Immature natural killer cell (primary cell): ENCODE measurements around the gene NR2E3. TPM values are rescaled to one million over a fixed set of nuclear protein-coding genes. Genes with fewer than 3 reads are reported as not detected.

ENCODE experiments used
- DNase-seq, 3 donors: peaks; one replicate each; pipeline ENCODE4 v3.0.0; 2022; ENCODE audit warnings: mixed read lengths in 1 of 3
- H3K27ac Mint-ChIP-seq, 6 donors: one replicate each; pipeline ENCODE4 v1.8.0; 2020; ENCODE audit warnings: mixed read lengths in 6 of 6, mild to moderate bottlenecking in 5 of 6, inconsistent platforms in 4 of 6, moderate library complexity in 3 of 6
- H3K27me3 Mint-ChIP-seq, 3 donors: one replicate each; pipeline ENCODE4 v1.8.0; 2020 to 2021; ENCODE audit warnings: low read depth in 3 of 3, mild to moderate bottlenecking in 3 of 3, mixed read lengths in 3 of 3, moderate library complexity in 3 of 3, inconsistent platforms in 1 of 3
- H3K36me3 Mint-ChIP-seq, 3 donors: one replicate each; pipeline ENCODE4 v1.8.0; 2020; ENCODE audit warnings: mixed read lengths in 3 of 3, inconsistent platforms in 2 of 3, mild to moderate bottlenecking in 2 of 3
- H3K4me1 Mint-ChIP-seq, 2 donors: one replicate each; pipeline ENCODE4 v1.8.0; 2020; ENCODE audit warnings: inconsistent platforms in 2 of 2, mild to moderate bottlenecking in 2 of 2, mixed read lengths in 2 of 2, moderate library complexity in 1 of 2
- H3K4me3 Mint-ChIP-seq, 5 donors: one replicate each; pipeline ENCODE4 v1.8.0; 2020; ENCODE audit warnings: mild to moderate bottlenecking in 5 of 5, mixed read lengths in 5 of 5, inconsistent platforms in 3 of 5, moderate library complexity in 3 of 5
- H3K9me3 Mint-ChIP-seq, 6 donors: one replicate each; pipeline ENCODE4 v1.8.0; 2020; ENCODE audit warnings: mild to moderate bottlenecking in 6 of 6, mixed read lengths in 6 of 6, inconsistent platforms in 4 of 6, moderate library complexity in 3 of 6
- polyA plus RNA-seq, 3 donors: library from polyadenylated mRNA; unstranded; fragments of 300-500 nt; fragmentation: Illumina TruSeq; gene quantifications; one replicate each; pipeline ENCODE4 v1.2.3, GENCODE V29; 2021

NR2E3 gene
- not detected for polyA plus RNA-seq

GRCh38 chr15:71810256-71811035 is at the start of gene NR2E3:
Gene NR2E3 (plus strand): TSS chr15:71810554. CDS start chr15:71810744, 190 bp downstream.
- no peaks in the 10 kb centered on the region for H3K4me1 Mint-ChIP-seq
- H3K9me3 Mint-ChIP-seq, result no peaks in the 10 kb centered on the region
- H3K36me3 Mint-ChIP-seq, result no peaks in the 10 kb centered on the region
- H3K27me3 Mint-ChIP-seq, result peaks cover 0 to 2% (median 0%) of the 10 kb centered on the region in 3 donors
- no peak within 1 kb of the TSS for H3K4me3 Mint-ChIP-seq
- H3K27ac Mint-ChIP-seq, result no peak within 1 kb of the TSS
- DNase-seq, result no peak

- H3K9me3 Mint-ChIP-seq, result peaks cover 2 to 19% (median 8%) of the 10 kb centered on the region in 6 donors
- H3K4me1 Mint-ChIP-seq, result no peaks in the 10 kb centered on the region
- no peak overlapping the region for H3K4me3 Mint-ChIP-seq
- peaks cover 0 to 4% (median 0%) of the 10 kb centered on the region in 3 donors for H3K36me3 Mint-ChIP-seq
- peaks cover 0 to 4% (median 4%) of the 10 kb centered on the region in 3 donors for H3K27me3 Mint-ChIP-seq
- no peak overlapping the region for H3K27ac Mint-ChIP-seq
- DNase-seq, result no peak
Measured at GRCh38 chr15:71760852-71761251, 49.5 kb upstream of the NR2E3 start.

- H3K27me3 Mint-ChIP-seq, result peaks cover 0 to 5% (median 3%) of the 10 kb centered on the region in 3 donors
- H3K9me3 Mint-ChIP-seq, result peaks cover 2 to 19% (median 8%) of the 10 kb centered on the region in 6 donors
- H3K36me3 Mint-ChIP-seq, result peaks cover 0 to 4% (median 0%) of the 10 kb centered on the region in 3 donors
- no peak for DNase-seq
- H3K27ac Mint-ChIP-seq, result no peak overlapping the region
- no peaks in the 10 kb centered on the region for H3K4me1 Mint-ChIP-seq
- no peak overlapping the region for H3K4me3 Mint-ChIP-seq
Measured at GRCh38 chr15:71761649-71762048, 48.7 kb upstream of the NR2E3 start.

- Mint-ChIP-seq H3K27me3 (peaks cover 0 to 3% (median 0%) of the 10 kb centered on the region in 3 donors), H3K36me3 (no peaks in the 10 kb centered on the region), H3K27ac (no peak overlapping the region), H3K4me1 (no peaks in the 10 kb centered on the region), H3K4me3 (no peak overlapping the region), H3K9me3 (no peaks in the 10 kb centered on the region)
- DNase-seq, result no peak
Measured at GRCh38 chr15:71768184-71768583, 42.2 kb upstream of the NR2E3 start.

GRCh38 chr15:71773206-71773859 is 37.0 kb upstream of the NR2E3 start:
- Mint-ChIP-seq H3K4me1 (no peaks in the 10 kb centered on the region), H3K27ac (no peak overlapping the region), H3K36me3 (no peaks in the 10 kb centered on the region), H3K9me3 (no peaks in the 10 kb centered on the region), H3K27me3 (peaks cover 0 to 2% (median 0%) of the 10 kb centered on the region in 3 donors), H3K4me3 (no peak overlapping the region)
- DNase-seq, result no peak

GRCh38 chr15:71775856-71776255 is 34.5 kb upstream of the NR2E3 start:
- peaks cover 0 to 2% (median 0%) of the 10 kb centered on the region in 3 donors for H3K27me3 Mint-ChIP-seq
- no peaks in the 10 kb centered on the region for H3K4me1 Mint-ChIP-seq
- no peaks in the 10 kb centered on the region for H3K9me3 Mint-ChIP-seq
- H3K4me3 Mint-ChIP-seq, result no peak overlapping the region
- H3K36me3 Mint-ChIP-seq, result no peaks in the 10 kb centered on the region
- no peak for DNase-seq
- no peak overlapping the region for H3K27ac Mint-ChIP-seq

GRCh38 chr15:71776304-71776703 is 34.0 kb upstream of the NR2E3 start:
- no peak overlapping the region for H3K4me3 Mint-ChIP-seq
- H3K9me3 Mint-ChIP-seq, result no peaks in the 10 kb centered on the region
- no peak overlapping the region for H3K27ac Mint-ChIP-seq
- DNase-seq, result no peak
- H3K4me1 Mint-ChIP-seq, result no peaks in the 10 kb centered on the region
- peaks cover 0 to 5% (median 1%) of the 10 kb centered on the region in 3 donors for H3K27me3 Mint-ChIP-seq
- H3K36me3 Mint-ChIP-seq, result no peaks in the 10 kb centered on the region

- Mint-ChIP-seq H3K4me1 (no peaks in the 10 kb centered on the region), H3K27me3 (peaks cover 1 to 8% (median 3%) of the 10 kb centered on the region in 3 donors), H3K4me3 (no peak overlapping the region), H3K27ac (no peak overlapping the region), H3K9me3 (no peaks in the 10 kb centered on the region), H3K36me3 (no peaks in the 10 kb centered on the region)
- no peak for DNase-seq
Measured at GRCh38 chr15:71777216-71777943, 33.0 kb upstream of the NR2E3 start.

- peaks cover 1 to 11% (median 3%) of the 10 kb centered on the region in 3 donors for H3K27me3 Mint-ChIP-seq
- H3K27ac Mint-ChIP-seq, result no peak overlapping the region
- H3K9me3 Mint-ChIP-seq, result no peaks in the 10 kb centered on the region
- DNase-seq, result no peak
- no peak overlapping the region for H3K4me3 Mint-ChIP-seq
- H3K4me1 Mint-ChIP-seq, result no peaks in the 10 kb centered on the region
- H3K36me3 Mint-ChIP-seq, result no peaks in the 10 kb centered on the region
Measured at GRCh38 chr15:71779073-71779797, 31.1 kb upstream of the NR2E3 start.

GRCh38 chr15:71780115-71780976 is 30.0 kb upstream of the NR2E3 start:
- Mint-ChIP-seq H3K36me3 (no peaks in the 10 kb centered on the region), H3K4me3 (no peak overlapping the region), H3K27me3 (peaks cover 1 to 13% (median 3%) of the 10 kb centered on the region in 3 donors), H3K27ac (no peak overlapping the region), H3K9me3 (no peaks in the 10 kb centered on the region), H3K4me1 (no peaks in the 10 kb centered on the region)
- DNase-seq, result peak in 2 of 3 donors; percentile 16 to 32

- Mint-ChIP-seq H3K4me1 (no peaks in the 10 kb centered on the region), H3K27ac (no peak overlapping the region), H3K36me3 (no peaks in the 10 kb centered on the region), H3K9me3 (peaks cover 0 to under 1% (median 0%) of the 10 kb centered on the region in 6 donors), H3K4me3 (no peak overlapping the region), H3K27me3 (peaks cover 3 to 13% (median 3%) of the 10 kb centered on the region in 3 donors)
- DNase-seq, result no peak
Measured at GRCh38 chr15:71781179-71781964, 29.0 kb upstream of the NR2E3 start.

GRCh38 chr15:71781965-71782265 is 28.4 kb upstream of the NR2E3 start:
- no peak for DNase-seq
- Mint-ChIP-seq H3K4me3 (no peak overlapping the region), H3K4me1 (no peaks in the 10 kb centered on the region), H3K27ac (no peak overlapping the region), H3K36me3 (no peaks in the 10 kb centered on the region), H3K27me3 (peaks cover 3 to 13% (median 5%) of the 10 kb centered on the region in 3 donors), H3K9me3 (peaks cover 0 to 1% (median 0%) of the 10 kb centered on the region in 6 donors)
